ENCODE measurements around the gene SCAMP3. TPM values are rescaled to one million over a fixed set of nuclear protein-coding genes. Genes with fewer than 3 reads are reported as not detected.

The SCAMP3 gene
- total RNA-seq, 4 donors from 2014 or later = 39.0 to 66.1 (median 44.8) TPM

GRCh38 chr1:155301342-155301841 is 39.2 kb upstream of the SCAMP3 start, which contains the start of gene PKLR:
TSS of gene PKLR (minus strand) at chr1:155301438. CDS start at chr1:155301395, 43 bp downstream.
- no peak for TF ChIP-seq CTCF (IDR thresholded peaks at IDR 0.05; ENCODE audit: low read depth)

- TF ChIP-seq CTCF (IDR thresholded peaks at IDR 0.05; ENCODE audit: low read depth) = no peak
Measured at GRCh38 chr1:155300553-155301329, 38.6 kb upstream of the SCAMP3 start.

- TF ChIP-seq CTCF (IDR thresholded peaks at IDR 0.05; ENCODE audit: low read depth) = no peak
Measured at GRCh38 chr1:155300024-155300423, 37.9 kb upstream of the SCAMP3 start.

- no peak for TF ChIP-seq CTCF (IDR thresholded peaks at IDR 0.05; ENCODE audit: low read depth)
Measured at GRCh38 chr1:155297384-155297783, 35.2 kb upstream of the SCAMP3 start.

- TF ChIP-seq CTCF (IDR thresholded peaks at IDR 0.05; ENCODE audit: low read depth) = no peak
Measured at GRCh38 chr1:155296661-155297060, 34.5 kb upstream of the SCAMP3 start.

- no peak for TF ChIP-seq CTCF (IDR thresholded peaks at IDR 0.05; ENCODE audit: low read depth)
Measured at GRCh38 chr1:155295942-155296267, 33.7 kb upstream of the SCAMP3 start.

GRCh38 chr1:155295183-155295941 is 33.2 kb upstream of the SCAMP3 start:
- TF ChIP-seq CTCF (IDR thresholded peaks at IDR 0.05; ENCODE audit: low read depth) = no peak

All from subcutaneous adipose tissue (tissue), 4 donors.